Epidermal melanocyte (primary cell): Measurements from ENCODE around the gene R3HDM2.

Experiments used
- DNase-seq: peaks from one replicate; pipeline ENCODE4 v3.0.0; 2011; ENCODE audit warnings: low spot score; ENCODE audit not compliant: insufficient read length

Gene R3HDM2

GRCh38 chr12:57270966-57271470 lies 159.8 kb downstream of the R3HDM2 start:
- no peak for DNase-seq

- DNase-seq = no peak
Measured at GRCh38 chr12:57268264-57268663, 162.6 kb downstream of the R3HDM2 start.

- no peak for DNase-seq
Measured at GRCh38 chr12:57266681-57267080, 164.2 kb downstream of the R3HDM2 start.

GRCh38 chr12:57263096-57263495 lies 167.7 kb downstream of the R3HDM2 start:
- DNase-seq = no peak

GRCh38 chr12:57262126-57262822 lies 168.6 kb downstream of the R3HDM2 start:
- no peak for DNase-seq

GRCh38 chr12:57261428-57261865 lies 169.4 kb downstream of the R3HDM2 start:
- DNase-seq = no peak

- DNase-seq = no peak
Measured at GRCh38 chr12:57260366-57260765, 170.5 kb downstream of the R3HDM2 start.

GRCh38 chr12:57258977-57259970 lies 171.6 kb downstream of the R3HDM2 start:
- DNase-seq = no peak

- DNase-seq = no peak
Measured at GRCh38 chr12:57255916-57256315, 174.9 kb downstream of the R3HDM2 start.

GRCh38 chr12:57254506-57255280 lies 176.2 kb downstream of the R3HDM2 start:
- no peak for DNase-seq

- DNase-seq = no peak
Measured at GRCh38 chr12:57250956-57251355, 179.9 kb downstream of the R3HDM2 start, which contains the start of gene STAC3. TSS of gene STAC3 (minus strand) at chr12:57251187. CDS start at chr12:57249636, 1,551 bp downstream.

- DNase-seq = no peak
Measured at GRCh38 chr12:57250541-57250940, 180.3 kb downstream of the R3HDM2 start.

- no peak for DNase-seq
Measured at GRCh38 chr12:57248934-57249742, 181.7 kb downstream of the R3HDM2 start.

- no peak for DNase-seq
Measured at GRCh38 chr12:57247041-57247440, 183.8 kb downstream of the R3HDM2 start.

GRCh38 chr12:57244312-57244696 lies 186.5 kb downstream of the R3HDM2 start:
- no peak for DNase-seq

GRCh38 chr12:57243521-57244311 lies 187.1 kb downstream of the R3HDM2 start:
- DNase-seq = peak; percentile 80

- DNase-seq = no peak
Measured at GRCh38 chr12:57242691-57243454, 188.0 kb downstream of the R3HDM2 start.

GRCh38 chr12:57242329-57242690 lies 188.5 kb downstream of the R3HDM2 start:
- no peak for DNase-seq
